Ovary (tissue), 9 donors: ENCODE data around the gene KDM4C. TPM values are rescaled to one million over a fixed set of nuclear protein-coding genes. Genes with fewer than 3 reads are reported as not detected.

Experiments
- DNase-seq, 5 donors: peaks; one replicate each; pipeline ENCODE4 v3.0.0-alpha.2; 2019 to 2020
- H3K27ac ChIP-seq, 2 donors: fragments of 200-600 bp; one replicate each; pipeline versions ENCODE4 v1.5.1 to v1.8.0; 2019 to 2022
- H3K27me3 ChIP-seq: fragments of 200-600 bp; one replicate; pipeline ENCODE4 v1.8.0; 2022
- H3K36me3 ChIP-seq: fragments of 200-600 bp; sonication (generic); one replicate; pipeline ENCODE4 v1.5.1; 2019
- H3K4me1 ChIP-seq: one replicate; pipeline ENCODE4 v1.8.1; 2013; ENCODE audit warnings: mild to moderate bottlenecking, moderate library complexity; ENCODE audit not compliant: insufficient read depth
- H3K4me3 ChIP-seq: fragments of 200-600 bp; sonication (generic); one replicate; pipeline ENCODE4 v1.5.1; 2017
- H3K9me3 ChIP-seq, 2 donors: fragments of 200-600 bp in 1 of 2; sonication (generic) in 1 of 2; one replicate each; pipeline versions ENCODE4 v1.5.1 to v1.8.1; 2013 to 2019; ENCODE audit warnings: mild to moderate bottlenecking in 1 of 2, moderate library complexity in 1 of 2
- EP300 ChIP-seq: sonication (generic); formaldehyde crosslinking; IDR thresholded peaks from one replicate; pipeline ENCODE4 v1.6.1; 2017; ENCODE audit warnings: antibody characterized with exemption
- POLR2A ChIP-seq: fragments of 450-650 bp; IDR thresholded peaks from one replicate; pipeline ENCODE4 v1.6.1; 2017; ENCODE audit warnings: antibody characterized with exemption, mild to moderate bottlenecking, moderate library complexity
- WGBS, 3 donors: extraction: QIAGEN DNeasy Blood & Tissue Kit in 1 of 3; methylation state at CpG; one replicate each; pipeline versions ENCODE4 v1.1.5 to v1.1.7; 2013 to 2017; 5-methylcytosine and 5-hydroxymethylcytosine counted together
- intact Hi-C, 4 donors: fragments of 100-400 bp; cut with DNase I; formaldehyde crosslinking; loops; one replicate each; pipeline versions ENCODE4 v1.11.0 to v1.15.1; 2022 to 2023
- polyA plus RNA-seq, 2 donors: library from polyadenylated mRNA; stranded (reverse); fragments of 200-250 nt in 1 of 2; fragments of 350-450 nt in 1 of 2; fragmentation: Illumina TruSeq in 1 of 2; extraction: RNeasy Lipid Tissue Mini Kit (QIAGEN cat#74804) in 1 of 2; gene quantifications; one replicate each; pipeline ENCODE4 v1.2.3, GENCODE V29; 2013 to 2014
- total RNA-seq, 7 donors: library from RNA; depleted of rRNA in 2 of 7; stranded (reverse); fragments of >200 nt in 2 of 7; fragmentation: NEBNext Ultra II Directional in 3 of 7; extraction: Animal tissue kit (Norgen Biotek cat#: 25700) in 3 of 7; gene quantifications; one replicate each; pipeline versions ENCODE4 v1.1.0 to v1.2.4, GENCODE V29; 2016 to 2023
- TF ChIP-seq, protein P1 (sequence below), 3 donors: fragments of 450-650 bp in 2 of 3; fragments of 200-600 bp in 1 of 3; IDR thresholded peaks; one replicate each; pipeline versions ENCODE4 v1.5.1 to v1.8.0; 2016 to 2022; ENCODE audit warnings: antibody characterized with exemption in 3 of 3, mild to moderate bottlenecking in 1 of 3
- donor health status: DM: no; HTN: no; CAD: no; lungs with moderate emphysema.
- donor health status: DM: no; HTN: no; CAD: no.
- donor health status: Bipolar disorder and iron deficiency.
- donor health status: DM: yes; HTN: yes; CAD: no.
- donor health status: DM: no; HTN: no; CAD: no.
- donor health status: DM: yes; HTN: yes; CAD: no.

The KDM4C gene
- total and polyA plus RNA-seq, 9 donors, result 9.5 to 35.6 (median 26.7) TPM

GRCh38 chr9:6991418-6991817 is 233.6 kb downstream of the KDM4C start:
- Histone ChIP-seq H3K27me3 (no peaks in the 10 kb centered on the region), H3K9me3 (no peaks in the 10 kb centered on the region), H3K27ac (no peak overlapping the region), H3K4me3 (no peak overlapping the region), H3K36me3 (no peaks in the 10 kb centered on the region), H3K4me1 (no peaks in the 10 kb centered on the region)
- TF ChIP-seq, protein P1, sequence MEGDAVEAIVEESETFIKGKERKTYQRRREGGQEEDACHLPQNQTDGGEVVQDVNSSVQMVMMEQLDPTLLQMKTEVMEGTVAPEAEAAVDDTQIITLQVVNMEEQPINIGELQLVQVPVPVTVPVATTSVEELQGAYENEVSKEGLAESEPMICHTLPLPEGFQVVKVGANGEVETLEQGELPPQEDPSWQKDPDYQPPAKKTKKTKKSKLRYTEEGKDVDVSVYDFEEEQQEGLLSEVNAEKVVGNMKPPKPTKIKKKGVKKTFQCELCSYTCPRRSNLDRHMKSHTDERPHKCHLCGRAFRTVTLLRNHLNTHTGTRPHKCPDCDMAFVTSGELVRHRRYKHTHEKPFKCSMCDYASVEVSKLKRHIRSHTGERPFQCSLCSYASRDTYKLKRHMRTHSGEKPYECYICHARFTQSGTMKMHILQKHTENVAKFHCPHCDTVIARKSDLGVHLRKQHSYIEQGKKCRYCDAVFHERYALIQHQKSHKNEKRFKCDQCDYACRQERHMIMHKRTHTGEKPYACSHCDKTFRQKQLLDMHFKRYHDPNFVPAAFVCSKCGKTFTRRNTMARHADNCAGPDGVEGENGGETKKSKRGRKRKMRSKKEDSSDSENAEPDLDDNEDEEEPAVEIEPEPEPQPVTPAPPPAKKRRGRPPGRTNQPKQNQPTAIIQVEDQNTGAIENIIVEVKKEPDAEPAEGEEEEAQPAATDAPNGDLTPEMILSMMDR (IDR thresholded peaks at IDR 0.05), result no peak
- TF ChIP-seq POLR2A, result no peak
- TF ChIP-seq EP300, result no peak
- DNase-seq, result no peak
- intact Hi-C loops, result no loop called here
- 93 to 100% (median 96%) methylated on average over 1 of the region's 1 CpG for WGBS, 3 donors

DNA sequence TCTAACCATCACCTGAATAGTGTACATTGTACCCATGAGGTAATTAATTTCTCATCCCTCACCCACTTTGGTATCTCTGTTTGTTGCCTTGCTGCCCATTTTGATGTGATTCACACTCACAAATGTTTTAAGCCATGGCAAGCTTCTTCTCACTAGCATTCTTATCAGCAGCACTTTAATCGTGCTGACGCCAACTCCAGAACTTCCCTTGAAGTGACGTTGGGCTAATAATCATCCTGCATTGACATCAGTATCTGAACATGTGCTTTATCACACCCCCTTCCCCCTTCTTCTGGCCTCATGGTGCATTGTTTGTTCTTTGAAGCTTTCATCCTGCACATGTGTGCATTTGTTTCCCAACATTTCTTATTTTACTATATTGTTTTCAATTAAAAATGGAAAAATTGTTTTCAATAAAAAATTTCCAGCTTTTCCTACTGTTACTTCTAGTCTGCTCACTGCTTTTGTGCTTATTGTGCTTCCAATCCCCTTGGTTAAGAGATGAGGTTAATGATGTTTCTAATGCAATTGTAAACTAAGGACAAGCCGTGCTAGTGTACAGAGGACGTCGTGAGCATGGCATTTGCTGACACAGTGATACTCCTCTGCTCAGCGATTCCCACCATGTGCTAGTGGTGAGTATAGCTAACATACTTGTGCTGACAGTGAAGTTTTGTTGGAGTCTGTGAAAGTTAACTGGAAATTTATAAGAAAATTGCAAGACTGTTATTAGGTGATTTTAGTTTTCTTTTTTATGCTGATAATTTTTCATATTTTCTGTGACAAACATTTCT is 238.5 kb downstream of the KDM4C start:
- intact Hi-C loops, result no loop called here
- 87 to 92% (median 88%) methylated on average over 7 of the region's 7 CpGs for WGBS, 3 donors

GRCh38 chr9:6997330-6997729 is 239.6 kb downstream of the KDM4C start:
- TF ChIP-seq POLR2A (no peak), EP300 (no peak)
- TF ChIP-seq, protein P1 (IDR thresholded peaks at IDR 0.05), result no peak
- H3K4me1 ChIP-seq, result no peaks in the 10 kb centered on the region
- WGBS, 3 donors, result 88 to 98% (median 89%) methylated on average over 1 of the region's 1 CpG
- H3K27me3 ChIP-seq, result no peaks in the 10 kb centered on the region
- no peaks in the 10 kb centered on the region for H3K9me3 ChIP-seq
- no peak overlapping the region for H3K27ac ChIP-seq
- DNase-seq, result no peak
- no peak overlapping the region for H3K4me3 ChIP-seq
- intact Hi-C loops, result no loop called here
- no peaks in the 10 kb centered on the region for H3K36me3 ChIP-seq

More for the DNA sequence above, 238.5 kb downstream of the KDM4C start:
- Histone ChIP-seq H3K36me3 (no peaks in the 10 kb centered on the region), H3K4me3 (no peak overlapping the region), H3K9me3 (no peaks in the 10 kb centered on the region), H3K27ac (no peak overlapping the region), H3K4me1 (no peaks in the 10 kb centered on the region), H3K27me3 (no peaks in the 10 kb centered on the region)
- TF ChIP-seq, protein P1 (IDR thresholded peaks at IDR 0.05), result no peak
- no peak for TF ChIP-seq EP300
- TF ChIP-seq POLR2A, result no peak
- DNase-seq, result no peak

- no peak overlapping the region for H3K4me3 ChIP-seq
- no peak for DNase-seq
- H3K27ac ChIP-seq, result no peak overlapping the region
- TF ChIP-seq, protein P1 (IDR thresholded peaks at IDR 0.05), result no peak
- TF ChIP-seq POLR2A (no peak), EP300 (no peak)
- no peaks in the 10 kb centered on the region for H3K9me3 ChIP-seq
- H3K36me3 ChIP-seq, result no peaks in the 10 kb centered on the region
- WGBS, 3 donors, result 68 to 78% (median 76%) methylated on average over 2 of the region's 2 CpGs
- no peaks in the 10 kb centered on the region for H3K4me1 ChIP-seq
- H3K27me3 ChIP-seq, result no peaks in the 10 kb centered on the region
- intact Hi-C loops, result no loop called here
Observed at GRCh38 chr9:6999794-7000193, 242.0 kb downstream of the KDM4C start.
